Astrocyte of the cerebellum (primary cell): Measurements from ENCODE around the gene ITGA1.
"Not testable (repeated sequence)": the region's sequence is repeated elsewhere in the genome, so short reads cannot be mapped to it uniquely, and the experiment has no call there.

ENCODE experiments used
- DNase-seq: peaks from one replicate; pipeline ENCODE4 v3.0.0-alpha.2; 2011; ENCODE audit warnings: low read depth
- H3K4me3 ChIP-seq: 2 replicates; pipeline ENCODE4 v1.5.1; 2011; ENCODE audit warnings: mild to moderate bottlenecking, low read depth, low read length, moderate library complexity
- in situ Hi-C: cut with HindIII; loops from 2 replicates; pipeline ENCODE4 v1.10.0; 2017; ENCODE audit warnings: low sequenced_read_pairs
- TF ChIP-seq, protein P1 (sequence below): IDR thresholded peaks from 2 replicates; pipeline ENCODE4 v1.5.1; 2012; ENCODE audit warnings: low read length, low read depth, moderate library complexity, mild to moderate bottlenecking; ENCODE audit errors: missing control alignments

Gene ITGA1

DNA sequence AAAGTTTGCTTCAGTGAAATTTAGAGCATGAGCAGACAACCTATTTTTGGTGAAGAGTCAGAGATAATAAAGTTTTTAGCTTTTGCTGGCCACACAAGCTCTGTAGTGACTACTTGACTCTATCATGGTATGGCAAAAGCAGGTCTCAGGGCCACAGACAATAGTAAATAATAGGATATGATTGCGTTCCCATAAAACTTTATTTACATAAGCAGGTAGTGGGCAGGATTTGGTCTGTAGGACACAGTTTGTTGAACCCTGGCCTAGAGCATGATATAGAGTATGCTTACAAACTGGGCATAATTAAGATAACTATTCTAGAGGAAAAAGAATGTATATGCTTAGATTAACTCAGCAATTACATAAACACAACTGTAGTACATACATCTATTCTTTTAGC is 30.1 kb downstream of the ITGA1 start:
- TF ChIP-seq, protein P1, sequence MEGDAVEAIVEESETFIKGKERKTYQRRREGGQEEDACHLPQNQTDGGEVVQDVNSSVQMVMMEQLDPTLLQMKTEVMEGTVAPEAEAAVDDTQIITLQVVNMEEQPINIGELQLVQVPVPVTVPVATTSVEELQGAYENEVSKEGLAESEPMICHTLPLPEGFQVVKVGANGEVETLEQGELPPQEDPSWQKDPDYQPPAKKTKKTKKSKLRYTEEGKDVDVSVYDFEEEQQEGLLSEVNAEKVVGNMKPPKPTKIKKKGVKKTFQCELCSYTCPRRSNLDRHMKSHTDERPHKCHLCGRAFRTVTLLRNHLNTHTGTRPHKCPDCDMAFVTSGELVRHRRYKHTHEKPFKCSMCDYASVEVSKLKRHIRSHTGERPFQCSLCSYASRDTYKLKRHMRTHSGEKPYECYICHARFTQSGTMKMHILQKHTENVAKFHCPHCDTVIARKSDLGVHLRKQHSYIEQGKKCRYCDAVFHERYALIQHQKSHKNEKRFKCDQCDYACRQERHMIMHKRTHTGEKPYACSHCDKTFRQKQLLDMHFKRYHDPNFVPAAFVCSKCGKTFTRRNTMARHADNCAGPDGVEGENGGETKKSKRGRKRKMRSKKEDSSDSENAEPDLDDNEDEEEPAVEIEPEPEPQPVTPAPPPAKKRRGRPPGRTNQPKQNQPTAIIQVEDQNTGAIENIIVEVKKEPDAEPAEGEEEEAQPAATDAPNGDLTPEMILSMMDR = no peak
- in situ Hi-C loops = no loop called here
- DNase-seq = no peak
- no peak overlapping the region for H3K4me3 ChIP-seq

DNA sequence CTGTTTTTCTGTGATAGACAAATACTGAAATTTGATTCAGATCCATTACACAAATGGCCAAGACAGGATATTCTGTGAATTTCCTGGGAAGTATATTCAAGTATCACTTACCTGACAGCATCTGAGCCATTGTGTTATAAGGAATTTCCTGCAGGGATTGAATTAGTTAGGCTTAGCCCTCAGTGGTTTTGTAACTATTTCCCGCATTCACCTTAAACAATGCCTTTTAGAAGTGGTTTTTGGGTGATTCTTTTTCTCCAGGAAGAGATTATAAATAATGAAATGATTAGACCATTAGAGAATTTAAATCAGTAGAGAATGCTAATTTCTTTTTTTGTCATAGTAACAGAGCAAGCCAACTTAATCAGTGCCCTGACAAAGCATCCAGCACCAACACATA is 30.6 kb downstream of the ITGA1 start:
- DNase-seq = no peak
- in situ Hi-C loops = no loop called here
- no peak overlapping the region for H3K4me3 ChIP-seq
- TF ChIP-seq, protein P1 = no peak

DNA sequence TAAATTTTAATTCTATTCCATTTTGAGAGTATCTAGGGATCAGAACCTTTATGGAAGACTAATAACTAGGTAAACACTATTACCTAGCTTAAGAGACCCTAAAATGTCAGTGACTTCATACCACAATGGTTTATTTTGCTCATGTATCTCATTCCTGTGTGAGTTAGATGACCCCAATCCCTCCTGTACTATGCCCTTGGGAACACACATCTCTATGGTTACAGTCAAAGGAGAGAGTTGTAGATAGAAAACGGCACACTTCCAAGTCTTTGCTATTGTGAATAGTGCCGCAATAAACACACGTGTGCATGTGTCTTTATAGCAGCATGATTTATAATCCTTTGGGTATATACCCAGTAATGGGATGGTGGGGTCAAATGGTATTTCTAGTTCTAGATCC is 31.1 kb downstream of the ITGA1 start:
- DNase-seq, in situ Hi-C loops, H3K4me3 ChIP-seq: not testable (repeated sequence)

DNA sequence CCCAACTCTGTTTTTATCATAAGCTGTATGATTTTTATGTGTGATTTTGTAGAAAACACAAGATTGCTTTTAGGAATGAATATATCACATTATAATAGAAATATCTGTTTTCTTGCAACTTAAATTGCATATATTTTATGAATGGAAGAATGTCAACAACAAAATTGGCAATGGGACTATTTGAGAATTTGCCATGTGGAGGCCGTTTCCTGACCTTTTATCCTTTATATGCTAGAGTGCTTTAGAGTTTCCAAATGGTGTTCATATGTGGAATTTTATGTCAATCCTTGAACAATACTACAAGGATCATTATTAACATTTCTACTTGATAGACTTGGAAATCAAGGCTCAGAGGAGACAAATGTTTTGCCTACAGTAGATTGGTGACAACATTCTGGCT is 34.2 kb downstream of the ITGA1 start:
- TF ChIP-seq, protein P1 = no peak
- in situ Hi-C loops = no loop called here
- no peak overlapping the region for H3K4me3 ChIP-seq
- no peak for DNase-seq

DNA sequence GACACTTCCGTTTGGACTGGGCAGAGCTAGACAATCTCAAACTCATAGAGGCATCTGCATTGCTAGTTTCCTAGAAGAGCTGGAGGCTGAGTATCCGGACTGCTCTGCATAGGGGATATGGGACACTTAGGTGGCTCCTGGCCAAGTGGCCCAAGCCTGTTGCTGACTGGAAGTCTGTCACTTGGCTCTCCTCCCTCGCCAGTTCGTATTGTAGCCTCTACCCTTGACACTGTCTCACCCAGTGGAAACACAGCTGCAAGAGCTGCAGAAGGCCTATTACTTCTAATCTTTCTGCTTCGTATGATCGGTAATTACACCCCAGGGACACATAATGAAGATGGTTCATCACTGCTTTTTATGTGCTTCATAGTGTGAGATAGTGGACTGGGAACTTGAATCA is 34.7 kb downstream of the ITGA1 start:
- in situ Hi-C loops = no loop called here

DNA sequence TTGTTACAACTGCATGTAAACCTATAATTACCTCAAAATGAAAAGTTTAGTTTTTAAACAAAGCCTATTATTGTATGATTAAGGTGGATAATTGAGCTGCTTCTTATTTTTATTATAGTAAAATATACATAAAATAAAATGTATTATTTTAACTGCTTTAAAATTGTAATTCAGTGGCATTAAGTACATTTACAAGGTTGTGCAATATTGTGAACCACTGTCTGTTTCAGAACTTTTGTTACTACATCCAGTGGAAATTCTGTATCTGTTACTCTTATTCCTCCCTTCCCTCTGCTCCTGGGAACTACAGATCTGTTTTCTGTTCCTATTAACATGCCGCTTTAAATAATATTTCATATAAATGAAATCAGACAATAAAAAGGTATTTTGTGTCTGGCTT is 37.1 kb downstream of the ITGA1 start:
- H3K4me3 ChIP-seq = no peak overlapping the region
- no peak for DNase-seq
- TF ChIP-seq, protein P1 = no peak
- in situ Hi-C loops = no loop called here

More for the DNA sequence above, 34.7 kb downstream of the ITGA1 start:
- TF ChIP-seq, protein P1 = no peak
- no peak overlapping the region for H3K4me3 ChIP-seq
- no peak for DNase-seq

DNA sequence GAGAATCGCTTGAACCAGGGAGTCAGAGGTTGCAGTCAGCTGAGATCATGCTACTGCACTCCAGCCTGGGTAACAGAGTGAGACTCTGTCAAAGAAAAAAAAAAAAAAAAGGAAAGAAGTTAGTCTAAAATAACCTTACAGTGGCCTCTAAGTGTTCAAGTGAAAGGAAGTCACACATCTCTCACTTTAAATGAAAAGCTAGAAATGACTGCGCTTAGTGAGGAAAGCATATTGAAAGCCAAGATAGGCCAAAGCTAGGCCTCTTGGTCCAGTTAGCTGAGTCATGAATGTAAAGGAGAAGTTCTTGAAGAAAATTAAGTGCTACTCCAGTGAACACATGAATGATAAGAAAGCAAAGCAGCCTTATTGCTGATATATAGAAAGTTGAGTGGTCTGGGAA is 38.1 kb downstream of the ITGA1 start:
- no peak for DNase-seq
- TF ChIP-seq, protein P1 = no peak
- in situ Hi-C loops = no loop called here

More for the DNA sequence above, 38.1 kb downstream of the ITGA1 start:
- H3K4me3 ChIP-seq = no peak overlapping the region
